Peyer's patch (tissue), 4 donors: ENCODE data around the gene RASAL2.

Experiments
- POLR2A ChIP-seq, 2 donors: fragments of 450-650 bp; IDR thresholded peaks; one replicate each; pipeline ENCODE4 v1.5.1; 2017; ENCODE audit warnings: antibody characterized with exemption in 2 of 2, mild to moderate bottlenecking in 2 of 2, moderate library complexity in 2 of 2
- TF ChIP-seq, protein P1 (sequence below), 6 experiments: fragments of 450-650 bp in 4 of 6; fragments of 200-600 bp in 2 of 6; sonication (generic) in 1 of 6; IDR thresholded peaks; one replicate each; pipeline ENCODE4 v1.5.1; 2017 to 2019; ENCODE audit warnings: antibody characterized with exemption in 6 of 6, mild to moderate bottlenecking in 3 of 6, moderate library complexity in 1 of 6

DNA sequence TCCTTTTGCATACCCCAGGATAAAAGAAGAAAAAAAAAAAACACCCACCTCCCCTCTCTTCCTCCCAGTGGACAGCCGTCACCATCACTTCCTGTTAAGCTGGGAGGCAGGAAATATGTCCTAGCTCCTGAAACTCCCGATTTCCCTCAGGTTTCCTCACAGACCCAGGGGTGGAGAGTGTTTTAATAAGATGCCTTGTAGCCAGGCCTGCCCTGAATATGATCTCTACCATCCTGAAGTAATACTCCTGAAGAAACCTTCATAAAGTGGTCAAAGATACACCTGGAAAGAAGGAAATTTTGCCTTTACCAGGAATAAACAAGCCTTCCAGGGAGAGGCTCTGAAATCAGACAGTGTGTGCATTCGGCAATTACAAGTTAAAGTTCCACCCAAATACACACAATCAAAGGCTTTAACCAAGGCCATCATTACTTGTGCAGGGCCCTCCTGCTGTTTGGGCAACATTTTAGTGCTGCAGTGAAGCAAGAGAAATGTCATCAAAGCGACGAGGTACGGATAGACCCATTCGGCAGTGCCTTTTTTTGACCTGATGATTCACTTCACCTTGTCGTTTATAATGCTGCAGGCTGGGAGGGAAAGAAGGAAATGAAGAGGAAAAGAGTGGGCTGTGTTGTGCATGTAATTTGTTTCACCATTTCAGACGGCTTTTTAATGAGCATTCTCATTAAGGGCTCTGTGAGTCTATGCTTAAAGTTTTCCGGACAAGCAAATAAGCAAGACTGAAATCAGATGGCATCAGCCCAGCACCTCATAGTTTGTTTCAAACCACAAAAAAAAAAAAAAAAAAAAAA, 41.0 kb upstream of the RASAL2 start:
- TF ChIP-seq, protein P1, sequence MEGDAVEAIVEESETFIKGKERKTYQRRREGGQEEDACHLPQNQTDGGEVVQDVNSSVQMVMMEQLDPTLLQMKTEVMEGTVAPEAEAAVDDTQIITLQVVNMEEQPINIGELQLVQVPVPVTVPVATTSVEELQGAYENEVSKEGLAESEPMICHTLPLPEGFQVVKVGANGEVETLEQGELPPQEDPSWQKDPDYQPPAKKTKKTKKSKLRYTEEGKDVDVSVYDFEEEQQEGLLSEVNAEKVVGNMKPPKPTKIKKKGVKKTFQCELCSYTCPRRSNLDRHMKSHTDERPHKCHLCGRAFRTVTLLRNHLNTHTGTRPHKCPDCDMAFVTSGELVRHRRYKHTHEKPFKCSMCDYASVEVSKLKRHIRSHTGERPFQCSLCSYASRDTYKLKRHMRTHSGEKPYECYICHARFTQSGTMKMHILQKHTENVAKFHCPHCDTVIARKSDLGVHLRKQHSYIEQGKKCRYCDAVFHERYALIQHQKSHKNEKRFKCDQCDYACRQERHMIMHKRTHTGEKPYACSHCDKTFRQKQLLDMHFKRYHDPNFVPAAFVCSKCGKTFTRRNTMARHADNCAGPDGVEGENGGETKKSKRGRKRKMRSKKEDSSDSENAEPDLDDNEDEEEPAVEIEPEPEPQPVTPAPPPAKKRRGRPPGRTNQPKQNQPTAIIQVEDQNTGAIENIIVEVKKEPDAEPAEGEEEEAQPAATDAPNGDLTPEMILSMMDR (IDR thresholded peaks at IDR 0.05): no peak
- TF ChIP-seq POLR2A (IDR thresholded peaks at IDR 0.05): no peak
